ENCODE results near the gene LMAN1L. TPM values are rescaled to one million over a fixed set of nuclear protein-coding genes. Genes with fewer than 3 reads are reported as not detected.

The LMAN1L gene
- total RNA-seq, 1 donor from 2014 or later, result not detected

- H3K36me3 Mint-ChIP-seq (ENCODE audit: unreplicated experiment), result peaks cover 33% of the 10 kb centered on the region
- peaks cover 8% of the 10 kb centered on the region for H3K4me1 Mint-ChIP-seq (ENCODE audit: unreplicated experiment)
- no peak overlapping the region for H3K4me3 Mint-ChIP-seq (ENCODE audit: unreplicated experiment)
- no peaks in the 10 kb centered on the region for H3K9me3 Mint-ChIP-seq (ENCODE audit: unreplicated experiment)
- no peaks in the 10 kb centered on the region for H3K27me3 Mint-ChIP-seq (ENCODE audit: unreplicated experiment)
- H3K27ac Mint-ChIP-seq (ENCODE audit: unreplicated experiment), result no peak overlapping the region
- no peak for DNase-seq (ENCODE audit: extremely low spot score, unreplicated experiment)
- TF ChIP-seq CTCF (IDR thresholded peaks at IDR 0.05), result no peak
Observed at GRCh38 chr15:74847432-74847831, 34.8 kb downstream of the LMAN1L start.

GRCh38 chr15:74850393-74850792 lies 37.8 kb downstream of the LMAN1L start:
- Mint-ChIP-seq H3K27ac (ENCODE audit: unreplicated experiment) (no peak overlapping the region), H3K9me3 (ENCODE audit: unreplicated experiment) (no peaks in the 10 kb centered on the region), H3K36me3 (ENCODE audit: unreplicated experiment) (peaks cover 34% of the 10 kb centered on the region), H3K4me1 (ENCODE audit: unreplicated experiment) (no peaks in the 10 kb centered on the region), H3K4me3 (ENCODE audit: unreplicated experiment) (no peak overlapping the region), H3K27me3 (ENCODE audit: unreplicated experiment) (no peaks in the 10 kb centered on the region)
- no peak for DNase-seq (ENCODE audit: extremely low spot score, unreplicated experiment)
- no peak for TF ChIP-seq CTCF (IDR thresholded peaks at IDR 0.05)

- Mint-ChIP-seq H3K36me3 (ENCODE audit: unreplicated experiment) (peaks cover 30% of the 10 kb centered on the region), H3K4me3 (ENCODE audit: unreplicated experiment) (no peak overlapping the region), H3K27ac (ENCODE audit: unreplicated experiment) (no peak overlapping the region), H3K27me3 (ENCODE audit: unreplicated experiment) (no peaks in the 10 kb centered on the region), H3K9me3 (ENCODE audit: unreplicated experiment) (no peaks in the 10 kb centered on the region), H3K4me1 (ENCODE audit: unreplicated experiment) (peaks cover 3% of the 10 kb centered on the region)
- no peak for DNase-seq (ENCODE audit: extremely low spot score, unreplicated experiment)
- TF ChIP-seq CTCF (IDR thresholded peaks at IDR 0.05), result no peak
Observed at GRCh38 chr15:74851960-74852359, 39.3 kb downstream of the LMAN1L start.

- H3K27me3 Mint-ChIP-seq (ENCODE audit: unreplicated experiment), result no peaks in the 10 kb centered on the region
- H3K4me1 Mint-ChIP-seq (ENCODE audit: unreplicated experiment), result peaks cover 3% of the 10 kb centered on the region
- no peaks in the 10 kb centered on the region for H3K9me3 Mint-ChIP-seq (ENCODE audit: unreplicated experiment)
- no peak for TF ChIP-seq CTCF (IDR thresholded peaks at IDR 0.05)
- H3K36me3 Mint-ChIP-seq (ENCODE audit: unreplicated experiment), result peaks cover 17% of the 10 kb centered on the region
- DNase-seq (ENCODE audit: extremely low spot score, unreplicated experiment), result no peak
- H3K4me3 Mint-ChIP-seq (ENCODE audit: unreplicated experiment), result no peak overlapping the region
- no peak overlapping the region for H3K27ac Mint-ChIP-seq (ENCODE audit: unreplicated experiment)
Observed at GRCh38 chr15:74854453-74855022, 41.9 kb downstream of the LMAN1L start.

- DNase-seq (ENCODE audit: extremely low spot score, unreplicated experiment), result no peak
- Mint-ChIP-seq H3K4me3 (ENCODE audit: unreplicated experiment) (no peak overlapping the region), H3K27me3 (ENCODE audit: unreplicated experiment) (no peaks in the 10 kb centered on the region), H3K9me3 (ENCODE audit: unreplicated experiment) (no peaks in the 10 kb centered on the region), H3K4me1 (ENCODE audit: unreplicated experiment) (peaks cover 3% of the 10 kb centered on the region), H3K27ac (ENCODE audit: unreplicated experiment) (no peak overlapping the region), H3K36me3 (ENCODE audit: unreplicated experiment) (peaks cover 10% of the 10 kb centered on the region)
- TF ChIP-seq CTCF (IDR thresholded peaks at IDR 0.05), result no peak
Observed at GRCh38 chr15:74855857-74856256, 43.2 kb downstream of the LMAN1L start.
